Activated gamma-delta T cell treated with anti-CD3 and anti-CD28 coated beads, Interleukin-2, amount 50 U/mL, for 16 hours (primary cell): ENCODE measurements around the gene RGS3.
"Not testable (repeated sequence)": the region's sequence is repeated elsewhere in the genome, so short reads cannot be mapped to it uniquely, and the experiment has no call there.

ENCODE experiments used
- DNase-seq: peaks from one replicate; pipeline ENCODE4 v3.0.0-alpha.2; 2020; ENCODE audit warnings: low read depth

RGS3 gene

GRCh38 chr9:113463418-113464285, at the start of gene RGS3:
TSS of gene RGS3 (plus strand) at chr9:113463727. CDS start at chr9:113463803, 76 bp downstream.
- DNase-seq: no peak

DNA sequence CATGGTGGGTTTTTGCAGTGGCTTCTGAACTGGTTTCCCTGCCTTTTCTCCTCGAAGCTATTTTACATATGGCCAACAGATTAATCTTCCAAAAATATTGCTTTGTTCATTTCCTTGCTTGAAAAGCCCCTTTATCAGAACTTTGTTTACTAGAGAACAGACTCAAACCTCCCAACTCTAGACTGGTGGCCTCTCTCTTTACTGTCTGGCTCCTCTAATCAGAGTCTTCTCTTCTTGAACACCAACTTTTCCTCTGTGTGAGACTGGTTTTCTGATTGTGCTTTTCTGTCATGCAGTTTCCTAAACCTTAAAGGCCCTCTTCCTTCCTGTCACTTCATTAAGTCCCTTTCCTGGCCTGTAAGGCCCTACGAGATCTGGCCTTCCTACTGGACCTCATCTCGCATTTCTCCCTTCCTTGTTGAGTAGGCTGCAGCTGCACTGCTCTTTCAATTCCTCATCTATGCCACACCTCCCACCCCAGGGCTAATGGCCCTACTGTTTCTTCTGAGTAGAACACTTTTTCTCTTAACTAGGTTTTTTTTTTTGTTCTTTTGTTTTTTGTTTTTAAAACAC, 47.3 kb upstream of the RGS3 start:
- DNase-seq: no peak

- DNase-seq: no peak
These were observed 46.2 kb upstream of the RGS3 start for GRCh38 chr9:113417370-113417769.

DNA sequence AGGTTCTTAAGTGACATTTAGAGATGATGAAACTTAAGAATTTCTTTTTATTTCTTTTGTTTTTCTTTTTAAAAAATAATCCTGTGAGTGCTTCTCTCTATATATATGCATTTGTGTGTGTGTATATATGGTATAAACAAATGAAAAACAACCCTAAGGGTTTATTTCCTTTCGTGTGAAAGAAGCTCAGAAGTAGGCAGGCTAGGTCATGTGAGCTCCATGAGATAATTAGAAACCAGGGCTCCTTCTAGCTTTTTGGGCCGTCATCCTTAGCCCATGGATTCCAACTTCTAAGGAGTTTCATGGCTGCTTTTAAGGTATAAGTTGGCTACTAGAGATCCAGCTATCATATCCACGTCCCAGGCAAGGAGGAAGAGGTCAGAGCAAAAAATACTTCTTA, 41.8 kb upstream of the RGS3 start:
- no peak for DNase-seq

GRCh38 chr9:113425072-113425471, 38.5 kb upstream of the RGS3 start:
- DNase-seq: no peak

GRCh38 chr9:113426701-113427100, 36.8 kb upstream of the RGS3 start:
- no peak for DNase-seq

DNA sequence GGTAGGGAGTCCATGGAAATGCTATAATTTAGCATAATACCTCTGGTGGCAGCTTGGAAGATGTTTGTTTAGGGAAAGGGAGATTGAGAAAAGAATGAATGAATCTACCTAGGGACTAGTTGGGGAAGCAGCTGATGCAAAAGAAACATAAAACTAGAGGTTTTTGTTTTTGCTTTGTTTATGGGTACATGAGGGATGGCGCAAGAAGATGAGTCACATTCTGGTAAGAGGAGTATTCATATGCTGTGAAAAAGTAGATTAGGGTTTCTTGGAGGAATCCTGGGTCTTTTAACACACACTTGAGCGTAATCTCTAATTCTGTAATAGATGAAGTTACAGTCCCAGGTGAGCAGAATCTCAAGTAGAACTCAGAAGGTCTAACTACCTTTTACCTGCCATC, 35.9 kb upstream of the RGS3 start:
- no peak for DNase-seq

- no peak for DNase-seq
These were observed 35.4 kb upstream of the RGS3 start for GRCh38 chr9:113428062-113428615.

DNA sequence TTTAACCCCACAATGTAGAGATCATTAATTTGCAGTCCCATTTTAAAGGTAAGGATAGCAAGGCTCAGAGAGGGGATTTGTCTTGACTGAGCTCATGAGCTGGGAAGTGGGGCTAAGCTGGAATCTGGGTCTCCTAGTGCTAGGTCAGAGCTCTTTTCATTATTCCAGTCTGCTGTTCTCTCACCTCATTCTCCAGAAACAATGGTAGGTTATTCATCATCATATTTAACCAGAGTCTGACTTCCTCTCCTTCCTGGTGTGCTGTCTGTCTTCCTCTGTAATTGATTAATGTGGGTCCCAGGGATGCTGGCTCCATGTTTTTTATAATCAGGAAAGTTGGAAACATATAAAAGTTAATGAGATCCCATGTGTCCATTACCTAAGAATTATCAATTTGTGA, 32.3 kb upstream of the RGS3 start:
- no peak for DNase-seq

DNA sequence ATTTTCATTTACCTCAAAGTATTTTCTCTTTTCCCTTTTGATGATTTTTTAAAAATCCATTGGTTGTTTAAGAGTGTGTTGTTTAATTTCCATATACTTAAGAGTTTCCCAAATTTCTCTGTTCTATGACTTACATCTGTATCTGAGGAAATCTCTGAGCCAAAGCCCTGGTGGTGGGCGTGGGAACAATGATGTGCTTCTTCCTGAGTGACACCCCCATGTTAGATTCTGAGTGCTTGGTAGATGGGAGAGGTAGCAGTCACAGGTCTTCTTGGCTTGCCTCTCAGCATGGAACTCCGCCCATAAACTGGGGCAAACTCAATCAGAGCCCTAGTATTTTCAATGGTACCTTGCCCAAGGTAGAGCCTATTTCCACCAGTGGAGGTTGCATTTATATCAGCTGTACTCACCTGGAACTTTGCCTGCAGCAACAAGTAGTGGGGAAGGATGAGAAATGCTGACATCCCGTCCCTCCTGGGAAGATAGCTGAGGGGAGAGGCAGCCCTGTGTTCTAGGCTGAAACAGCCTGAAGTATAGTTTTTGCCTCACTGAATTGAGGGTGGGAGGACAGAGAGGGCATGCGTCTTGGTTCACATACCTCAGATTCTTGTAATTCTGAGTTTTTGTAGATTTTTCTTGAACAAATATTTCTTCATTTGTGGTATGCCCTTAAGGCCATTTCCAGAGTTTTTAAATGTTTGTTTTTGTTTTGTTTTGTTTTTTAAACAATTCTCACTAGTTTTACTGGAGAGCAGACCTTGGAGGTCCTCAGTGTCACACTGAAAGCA, 26.6 kb upstream of the RGS3 start:
- no peak for DNase-seq

GRCh38 chr9:113437716-113438115, 25.8 kb upstream of the RGS3 start:
- not testable (repeated sequence) for DNase-seq

- no peak for DNase-seq
These were observed 18.8 kb upstream of the RGS3 start for GRCh38 chr9:113444736-113445135.

GRCh38 chr9:113446323-113446740, 17.2 kb upstream of the RGS3 start:
- DNase-seq: no peak

DNA sequence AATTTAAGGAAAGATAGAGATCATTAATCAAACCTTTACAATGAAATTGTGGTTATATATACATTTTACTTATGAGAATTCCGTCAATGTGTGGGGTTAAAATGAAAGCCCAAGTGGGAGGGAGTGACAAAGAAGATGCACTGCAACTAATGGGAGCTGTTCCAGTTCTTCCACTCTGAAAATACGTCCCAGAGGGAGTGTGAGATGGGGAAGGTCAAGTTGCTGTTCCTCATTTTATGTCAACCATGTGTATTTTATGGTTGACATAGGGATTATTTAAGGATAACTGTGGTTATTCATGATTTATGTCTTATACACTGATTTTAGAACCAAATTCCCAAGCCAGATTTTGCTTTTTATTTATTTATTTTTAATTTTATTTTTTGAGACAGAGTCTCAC, 14.2 kb upstream of the RGS3 start:
- no peak for DNase-seq

DNA sequence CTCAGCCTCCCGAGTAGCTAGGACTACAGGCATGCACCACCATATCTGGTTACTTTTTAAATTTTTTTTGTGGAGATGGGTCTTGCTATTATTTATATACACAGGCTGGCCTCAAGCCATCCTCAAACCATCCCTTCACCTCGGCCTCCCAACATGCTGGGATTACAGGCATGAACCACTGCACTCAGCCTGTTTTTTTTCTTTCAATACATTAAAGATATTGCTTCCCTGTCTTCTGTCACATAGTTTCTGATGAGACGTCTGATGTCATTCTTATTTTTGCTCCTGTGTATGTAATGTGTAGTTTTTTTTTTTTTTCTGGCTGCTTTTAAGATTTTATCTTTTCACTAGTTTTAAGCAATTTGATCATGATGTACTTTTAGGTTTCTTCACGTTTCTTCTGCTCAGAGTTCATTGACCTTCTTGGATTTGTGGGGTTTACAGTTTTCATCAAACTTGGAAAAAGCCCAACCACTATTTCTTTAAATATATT, 11.4 kb upstream of the RGS3 start:
- DNase-seq: no peak

DNA sequence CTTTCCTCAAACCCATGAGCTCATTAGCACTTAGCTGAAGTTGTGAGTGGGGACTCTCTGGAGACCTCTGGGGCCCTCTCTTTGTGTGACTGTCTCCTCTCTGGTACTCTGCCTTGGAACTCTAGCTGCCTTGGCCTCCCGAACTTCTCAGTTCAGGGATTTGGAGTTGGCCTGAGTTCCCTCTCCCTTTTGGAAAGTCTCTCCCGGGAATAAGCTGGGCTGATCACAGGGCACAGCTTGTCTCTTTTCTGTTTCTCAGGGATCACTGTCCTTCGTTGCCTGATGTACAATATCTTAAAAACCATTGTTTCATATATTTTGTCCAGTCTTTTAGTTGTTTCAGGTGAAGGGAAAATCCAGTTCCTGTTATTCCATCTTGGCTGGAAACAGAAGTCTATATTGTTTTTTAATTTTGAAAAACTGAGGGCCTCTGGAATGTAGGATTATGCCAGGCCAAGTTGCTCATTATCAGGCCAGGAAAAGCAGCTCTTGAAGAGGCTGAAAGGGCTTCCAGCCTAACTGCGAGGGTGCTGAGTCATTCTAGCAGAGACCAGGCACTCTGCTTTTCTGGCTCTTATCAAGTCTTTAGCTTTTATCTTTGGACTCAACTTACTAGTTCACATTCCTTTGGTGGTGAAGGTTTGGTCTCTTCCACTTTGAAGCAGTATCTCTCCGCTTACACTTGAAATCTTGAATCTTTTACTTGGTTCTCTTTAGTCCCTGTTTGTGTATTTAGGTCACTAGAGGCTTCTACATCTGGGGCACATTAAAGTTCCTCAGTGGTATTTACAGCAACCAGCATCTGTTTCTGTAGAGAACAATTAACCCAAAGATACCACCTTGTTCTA, 8.4 kb upstream of the RGS3 start:
- DNase-seq: no peak

DNA sequence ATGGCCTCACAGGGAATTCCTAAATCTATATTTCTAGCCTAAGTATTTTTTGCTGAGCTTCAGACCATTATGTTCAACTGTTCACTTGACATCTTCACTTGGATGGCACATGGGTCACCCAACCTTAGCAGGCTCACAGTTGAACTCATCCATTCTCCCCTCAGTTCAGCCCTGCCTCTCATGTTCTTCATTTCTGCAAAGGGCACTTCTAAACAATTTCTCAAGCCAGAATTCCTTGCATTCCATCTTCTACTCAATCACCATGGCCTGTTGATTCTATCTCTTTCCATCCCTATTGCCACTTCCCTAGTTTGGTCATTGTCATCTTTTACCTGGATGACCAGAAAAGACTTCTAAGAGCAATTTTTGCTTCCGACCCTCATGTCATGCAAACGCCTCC, 7.3 kb upstream of the RGS3 start:
- no peak for DNase-seq

- no peak for DNase-seq
These were observed 2.2 kb upstream of the RGS3 start for GRCh38 chr9:113461285-113461684.

DNA sequence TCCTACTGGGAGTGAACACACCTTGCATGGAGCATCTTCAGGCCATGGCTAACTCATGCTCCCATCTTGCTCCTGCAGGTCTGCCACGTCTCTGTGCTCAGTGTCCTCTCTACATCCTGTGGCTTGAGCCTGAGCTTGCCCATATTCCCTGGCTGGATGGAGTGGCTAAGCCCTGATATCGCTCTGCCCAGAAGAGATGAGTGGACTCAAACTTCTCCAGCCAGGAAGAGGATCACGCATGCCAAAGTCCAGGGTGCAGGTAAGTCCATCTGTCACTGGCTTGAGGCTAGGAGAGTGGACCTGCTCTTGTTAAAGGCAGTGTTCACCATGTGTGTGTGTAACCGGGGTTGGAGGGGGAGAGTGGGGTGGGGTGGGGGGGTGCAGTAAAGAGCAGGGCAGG, 1.6 kb upstream of the RGS3 start:
- no peak for DNase-seq

DNA sequence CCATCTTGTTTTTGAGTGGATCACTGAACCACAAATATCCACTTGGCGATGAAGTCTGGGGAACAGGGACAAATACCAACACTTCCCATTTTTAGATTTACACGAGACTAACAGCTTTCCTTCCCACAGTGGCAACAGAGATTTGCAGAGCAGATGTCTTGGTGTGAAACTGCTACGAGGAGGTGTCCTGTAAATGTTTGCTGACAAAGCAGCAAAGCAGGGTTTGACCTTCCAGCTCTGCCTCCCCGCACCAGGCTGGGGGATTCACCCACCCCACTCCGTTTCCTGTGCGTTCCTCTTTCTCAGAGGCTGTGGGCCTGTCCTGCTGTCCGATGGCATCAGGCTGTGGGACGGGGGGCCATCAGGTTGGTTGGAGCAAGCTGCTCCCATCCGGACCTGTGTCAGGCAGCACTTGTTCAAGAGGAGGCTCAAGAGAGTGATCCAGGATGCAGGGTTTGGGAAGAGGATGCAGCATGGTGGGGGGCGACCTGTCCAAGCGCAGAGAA, 693 bp upstream of the RGS3 start:
- no peak for DNase-seq

- no peak for DNase-seq
These were observed 746 bp downstream of the RGS3 start for GRCh38 chr9:113464286-113464660.
